GM21717 (cell line): ENCODE measurements around the gene VCP.
"Not testable (repeated sequence)": the region's sequence is repeated elsewhere in the genome, so short reads cannot be mapped to it uniquely, and the experiment has no call there.

ENCODE experiments used
- ATAC-seq: cut with Tn5 transposase; IDR thresholded peaks from one replicate; pipeline ENCODE4 v1.9.1; 2021; ENCODE audit warnings: mild to moderate bottlenecking, moderate library complexity; ENCODE audit not compliant: unreplicated experiment

VCP gene

GRCh38 chr9:35026671-35027070 is 45.8 kb downstream of the VCP start:
- ATAC-seq, result no peak

GRCh38 chr9:35023443-35023842 is 49.0 kb downstream of the VCP start:
- not testable (repeated sequence) for ATAC-seq

GRCh38 chr9:35014517-35014916 is 57.9 kb downstream of the VCP start:
- no peak for ATAC-seq

GRCh38 chr9:35010351-35010958 is 62.0 kb downstream of the VCP start:
- no peak for ATAC-seq
